HEK293 (cell line): ENCODE measurements around the gene SOCS7.

ENCODE experiments used
- CTCF ChIA-PET: fragments of 350-600 bp; formaldehyde crosslinking; extraction: SDS; loops from one replicate; lab custom pipeline; 2021; ENCODE audit warnings: antibody characterized with exemption; lab: Yijun Ruan, JAX
- POLR2A ChIA-PET: fragments of 300-600 bp; formaldehyde crosslinking; extraction: SDS; loops from one replicate; lab custom pipeline; 2020; ENCODE audit warnings: antibody characterized with exemption, inconsistent platforms; lab: Yijun Ruan, JAX
- H3K27ac ChIP-seq: fragments of 200-500 bp; sonication (Bioruptor generic); 2 replicates; pipeline ENCODE4 v1.5.1; 2014; ENCODE audit warnings: low read depth, low read length, control low read depth, inconsistent platforms; ENCODE audit errors: extremely low read depth
- H3K36me3 ChIP-seq, 2 experiments: fragments of 200-500 bp in 1 of 2; sonication (Bioruptor generic) in 1 of 2; 1 replicate in 1 of 2; 2 replicates in 1 of 2; pipeline ENCODE4 v1.5.1; 2014 to 2017; ENCODE audit warnings: inconsistent platforms in 2 of 2, low read length in 2 of 2; ENCODE audit not compliant: control insufficient read depth in 2 of 2, insufficient read depth in 1 of 2
- H3K4me1 ChIP-seq: fragments of 200-500 bp; sonication (Bioruptor generic); 2 replicates; pipeline ENCODE4 v1.5.1; 2014; ENCODE audit warnings: mild to moderate bottlenecking, low read length, inconsistent platforms; ENCODE audit not compliant: control insufficient read depth, insufficient read depth
- H3K4me3 ChIP-seq: 2 replicates; pipeline ENCODE4 v1.5.1; 2011; ENCODE audit warnings: low read depth, mild to moderate bottlenecking, control low read depth, low read length, moderate library complexity
- H3K9me3 ChIP-seq: fragments of 200-500 bp; sonication (Bioruptor generic); 2 replicates; pipeline ENCODE4 v1.5.1; 2014; ENCODE audit warnings: low read depth, low read length, inconsistent platforms; ENCODE audit not compliant: control insufficient read depth, insufficient read depth
- BCL11A ChIP-seq: fragments of 450-650 bp; formaldehyde crosslinking; IDR thresholded peaks from 2 replicates; pipeline ENCODE4 v1.5.1; 2016; ENCODE audit warnings: low read depth, missing biosample characterization, missing genetic modification characterization
- GLI2 ChIP-seq: fragments of 450-650 bp; formaldehyde crosslinking; IDR thresholded peaks from 2 replicates; pipeline ENCODE4; 2017; ENCODE audit warnings: missing biosample characterization, missing genetic modification characterization, low read depth, borderline replicate concordance
- HOXD13 ChIP-seq: sonication (generic); formaldehyde crosslinking; IDR thresholded peaks from 2 replicates; pipeline ENCODE4 v1.8.0; 2022; ENCODE audit warnings: missing genetic modification reagents, borderline replicate concordance
- PRDM6 ChIP-seq: fragments of 450-650 bp; formaldehyde crosslinking; IDR thresholded peaks from 2 replicates; pipeline ENCODE4 v1.5.1; 2017; ENCODE audit warnings: missing biosample characterization, missing genetic modification characterization
- SALL2 ChIP-seq: fragments of 450-650 bp; formaldehyde crosslinking; IDR thresholded peaks from 2 replicates; pipeline ENCODE4 v1.5.0; 2017; ENCODE audit warnings: missing biosample characterization, mild to moderate bottlenecking, missing genetic modification characterization, borderline replicate concordance
- SETDB1 ChIP-seq: IDR thresholded peaks from one replicate; pipeline ENCODE4 v1.6.1; 2017; ENCODE audit warnings: mild to moderate bottlenecking, low read length, moderate library complexity, mixed read lengths; ENCODE audit not compliant: insufficient read length
- WT1 ChIP-seq: fragments of 450-650 bp; formaldehyde crosslinking; IDR thresholded peaks from 2 replicates; pipeline ENCODE4 v1.5.1; 2016; ENCODE audit warnings: missing biosample characterization, missing genetic modification characterization
- ZBTB17 ChIP-seq: fragments of 450-650 bp; formaldehyde crosslinking; IDR thresholded peaks from 2 replicates; pipeline ENCODE4 v1.5.1; 2016; ENCODE audit warnings: missing biosample characterization, missing genetic modification characterization
- ZBTB48 ChIP-seq: fragments of 450-650 bp; formaldehyde crosslinking; IDR thresholded peaks from 2 replicates; pipeline ENCODE4 v1.5.1; 2016; ENCODE audit warnings: missing biosample characterization, missing genetic modification characterization
- ZNF155 ChIP-seq: fragments of 450-650 bp; formaldehyde crosslinking; IDR thresholded peaks from 2 replicates; pipeline ENCODE4 v1.5.1; 2016; ENCODE audit warnings: missing biosample characterization, missing genetic modification characterization
- ZNF202 ChIP-seq: fragments of 450-650 bp; formaldehyde crosslinking; IDR thresholded peaks from 2 replicates; pipeline ENCODE4 v1.5.1; 2016; ENCODE audit warnings: missing biosample characterization, missing genetic modification characterization, borderline replicate concordance
- ZNF24 ChIP-seq: fragments of 450-650 bp; formaldehyde crosslinking; IDR thresholded peaks from 2 replicates; pipeline ENCODE4 v1.5.1; 2016; ENCODE audit warnings: missing biosample characterization, missing genetic modification characterization
- ZNF274 ChIP-seq, 2 experiments: fragments of 200-500 bp in 1 of 2; fragments of 450-650 bp in 1 of 2; sonication (Bioruptor generic) in 1 of 2; formaldehyde crosslinking in 1 of 2; IDR thresholded peaks; 2 replicates each; pipeline versions ENCODE4 v1.5.1 to v1.6.1; 2014 to 2016; ENCODE audit warnings: borderline replicate concordance in 1 of 2, inconsistent platforms in 1 of 2, low read length in 1 of 2, missing biosample characterization in 1 of 2, missing genetic modification characterization in 1 of 2
- ZNF341 ChIP-seq: fragments of 450-650 bp; formaldehyde crosslinking; IDR thresholded peaks from 2 replicates; pipeline ENCODE4; 2016; ENCODE audit warnings: low read depth, missing biosample characterization, missing genetic modification characterization
- ZNF433 ChIP-seq: fragments of 450-650 bp; formaldehyde crosslinking; IDR thresholded peaks from 2 replicates; pipeline ENCODE4 v1.5.1; 2016; ENCODE audit warnings: missing biosample characterization, missing genetic modification characterization, low read depth
- ZNF510 ChIP-seq: fragments of 450-650 bp; formaldehyde crosslinking; IDR thresholded peaks from 2 replicates; pipeline ENCODE4 v1.5.1; 2018; ENCODE audit warnings: mild to moderate bottlenecking, missing genetic modification characterization, missing biosample characterization; ENCODE audit not compliant: insufficient replicate concordance
- ZNF549 ChIP-seq: fragments of 450-650 bp; IDR thresholded peaks from 2 replicates; pipeline ENCODE4 v1.5.1; 2018; ENCODE audit warnings: missing biosample characterization, missing genetic modification characterization, mild to moderate bottlenecking, inconsistent platforms, moderate library complexity
- ZNF558 ChIP-seq: fragments of 450-650 bp; formaldehyde crosslinking; IDR thresholded peaks from 2 replicates; pipeline ENCODE4 v1.5.1; 2016; ENCODE audit warnings: missing biosample characterization, missing genetic modification characterization
- ZNF623 ChIP-seq: fragments of 450-650 bp; formaldehyde crosslinking; IDR thresholded peaks from 2 replicates; pipeline ENCODE4 v1.5.1; 2016; ENCODE audit warnings: missing biosample characterization, missing genetic modification characterization
- ZNF624 ChIP-seq: fragments of 450-650 bp; formaldehyde crosslinking; IDR thresholded peaks from 2 replicates; pipeline ENCODE4 v1.5.1; 2017; ENCODE audit warnings: missing biosample characterization, missing genetic modification characterization
- ZNF654 ChIP-seq: fragments of 450-650 bp; formaldehyde crosslinking; IDR thresholded peaks from 2 replicates; pipeline ENCODE4 v1.5.1; 2016; ENCODE audit warnings: low read depth, missing biosample characterization, missing genetic modification characterization
- ZNF707 ChIP-seq: fragments of 450-650 bp; formaldehyde crosslinking; IDR thresholded peaks from 2 replicates; pipeline ENCODE4 v1.5.1; 2016; ENCODE audit warnings: missing biosample characterization, missing genetic modification characterization
- ZSCAN23 ChIP-seq: fragments of 450-650 bp; formaldehyde crosslinking; IDR thresholded peaks from 2 replicates; pipeline ENCODE4 v1.5.1; 2016; ENCODE audit warnings: missing biosample characterization, missing genetic modification characterization
- ZSCAN4 ChIP-seq: fragments of 450-650 bp; formaldehyde crosslinking; IDR thresholded peaks from 2 replicates; pipeline ENCODE4 v1.5.1; 2017; ENCODE audit warnings: missing biosample characterization, missing genetic modification characterization
- TF ChIP-seq, protein P1 (sequence below): fragments of 450-650 bp; formaldehyde crosslinking; IDR thresholded peaks from 2 replicates; pipeline ENCODE4 v1.5.1; 2017; ENCODE audit warnings: missing biosample characterization, missing genetic modification characterization

SOCS7 gene

DNA sequence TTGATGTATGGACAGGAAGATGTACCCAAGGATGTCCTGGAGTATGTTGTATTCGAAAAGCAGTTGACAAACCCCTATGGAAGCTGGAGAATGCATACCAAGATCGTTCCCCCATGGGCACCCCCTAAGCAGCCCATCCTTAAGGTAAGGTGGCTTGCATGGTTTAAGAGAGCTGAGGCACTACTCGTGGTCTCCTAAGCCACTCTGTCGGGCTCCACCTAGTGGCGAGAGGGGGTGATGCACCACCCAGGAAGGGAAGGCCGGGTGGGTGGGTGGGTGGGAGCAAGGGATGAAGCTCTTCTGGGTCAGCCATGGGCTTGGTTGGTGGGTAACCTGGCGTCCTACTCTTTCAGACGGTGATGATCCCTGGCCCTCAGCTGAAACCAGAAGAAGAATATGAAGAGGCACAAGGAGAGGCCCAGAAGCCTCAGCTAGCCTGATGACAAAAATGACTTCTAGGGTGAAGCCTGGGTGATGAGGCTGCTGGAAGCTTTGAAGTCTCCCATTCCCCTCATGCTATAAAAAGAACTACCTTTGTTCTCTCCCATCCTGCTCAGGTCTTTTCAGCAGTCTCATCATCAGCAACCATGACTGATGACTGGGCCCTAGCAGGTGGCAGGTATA lies 29.4 kb upstream of the SOCS7 start:
- CTCF ChIA-PET: interaction anchor here (0.6 to 6.4 kb wide), 21 partner anchors 9 to 949 kb away, joined by 3 to 124 read pairs (median 4); partner anchors contain the start of gene SOCS7

GRCh38 chr17:38322897-38323296 lies 28.7 kb upstream of the SOCS7 start:
- Histone ChIP-seq H3K4me1 (peaks cover 4% of the 10 kb centered on the region), H3K4me3 (no peak overlapping the region), H3K27ac (no peak overlapping the region), H3K36me3 (peaks cover 27 to 49% of the 10 kb centered on the region in 2 experiments), H3K9me3 (no peaks in the 10 kb centered on the region)
- CTCF ChIA-PET: interaction anchor here (0.6 to 6.4 kb wide), 16 partner anchors 10 to 950 kb away, joined by 3 to 124 read pairs (median 4); partner anchors contain the start of gene SOCS7
- POLR2A ChIA-PET: interaction anchor here (0.7 kb wide), 1 partner anchor 18 kb away, joined by 4 read pairs; no protein-coding TSS in a partner anchor
- TF ChIP-seq ZNF558 (no peak), SALL2 (tag by site-specific recombination) (no peak), ZNF274 (IDR thresholded peaks at IDR 0.05; ENCODE audit: low read length) (no peak), ZNF274 (tag by site-specific recombination; IDR thresholded peaks at IDR 0.05; ENCODE audit: borderline replicate concordance) (no peak), ZBTB17 (tag by site-specific recombination) (no peak), ZNF549 (tag by site-specific recombination) (no peak), PRDM6 (tag by site-specific recombination) (no peak), ZNF24 (tag by site-specific recombination) (no peak), ZSCAN4 (no peak), ZBTB48 (tag by site-specific recombination) (no peak), ZNF202 (tag by site-specific recombination) (no peak), ZNF624 (tag by site-specific recombination) (no peak), ZNF341 (tag by site-specific recombination) (no peak)
- TF ChIP-seq, all 188 proteins: peak for 0

More for the DNA sequence above, 29.4 kb upstream of the SOCS7 start:
- POLR2A ChIA-PET: interaction anchor here (0.6 to 0.9 kb wide), 3 partner anchors 9 to 92 kb away, joined by 3 to 4 read pairs (median 3); no protein-coding TSS in a partner anchor
- H3K9me3 ChIP-seq: no peaks in the 10 kb centered on the region
- no peak overlapping the region for H3K4me3 ChIP-seq
- H3K4me1 ChIP-seq: peaks cover 4% of the 10 kb centered on the region
- TF ChIP-seq ZSCAN4 (no peak), HOXD13 (CRISPR knock-in tag) (no peak), ZNF654 (tag by site-specific recombination) (no peak), BCL11A (no peak), ZNF510 (tag by site-specific recombination) (no peak), SETDB1 (no peak), ZNF155 (no peak), ZSCAN23 (no peak), ZNF707 (tag by site-specific recombination) (no peak), WT1 (no peak), ZNF623 (tag by site-specific recombination) (no peak), GLI2 (tag by site-specific recombination) (no peak), ZNF433 (tag by site-specific recombination) (no peak), ZNF202 (tag by site-specific recombination) (no peak)
- TF ChIP-seq, protein P1, sequence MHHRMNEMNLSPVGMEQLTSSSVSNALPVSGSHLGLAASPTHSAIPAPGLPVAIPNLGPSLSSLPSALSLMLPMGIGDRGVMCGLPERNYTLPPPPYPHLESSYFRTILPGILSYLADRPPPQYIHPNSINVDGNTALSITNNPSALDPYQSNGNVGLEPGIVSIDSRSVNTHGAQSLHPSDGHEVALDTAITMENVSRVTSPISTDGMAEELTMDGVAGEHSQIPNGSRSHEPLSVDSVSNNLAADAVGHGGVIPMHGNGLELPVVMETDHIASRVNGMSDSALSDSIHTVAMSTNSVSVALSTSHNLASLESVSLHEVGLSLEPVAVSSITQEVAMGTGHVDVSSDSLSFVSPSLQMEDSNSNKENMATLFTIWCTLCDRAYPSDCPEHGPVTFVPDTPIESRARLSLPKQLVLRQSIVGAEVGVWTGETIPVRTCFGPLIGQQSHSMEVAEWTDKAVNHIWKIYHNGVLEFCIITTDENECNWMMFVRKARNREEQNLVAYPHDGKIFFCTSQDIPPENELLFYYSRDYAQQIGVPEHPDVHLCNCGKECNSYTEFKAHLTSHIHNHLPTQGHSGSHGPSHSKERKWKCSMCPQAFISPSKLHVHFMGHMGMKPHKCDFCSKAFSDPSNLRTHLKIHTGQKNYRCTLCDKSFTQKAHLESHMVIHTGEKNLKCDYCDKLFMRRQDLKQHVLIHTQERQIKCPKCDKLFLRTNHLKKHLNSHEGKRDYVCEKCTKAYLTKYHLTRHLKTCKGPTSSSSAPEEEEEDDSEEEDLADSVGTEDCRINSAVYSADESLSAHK: no peak
- peaks cover 30 to 50% of the 10 kb centered on the region in 2 experiments for H3K36me3 ChIP-seq
- H3K27ac ChIP-seq: no peak overlapping the region
